ENCODE data around the gene YRDC. TPM values are rescaled to one million over a fixed set of nuclear protein-coding genes. Genes with fewer than 3 reads are reported as not detected.

YRDC gene
- total RNA-seq, 1 experiment from 2014 or later, result 39.5 TPM

- DNase-seq (ENCODE audit: low spot score), result no peak
Measured at GRCh38 chr1:37765916-37766664, 41.9 kb downstream of the YRDC start.

GRCh38 chr1:37764888-37765441 lies 43.0 kb downstream of the YRDC start, which contains the start of gene EPHA10:
EPHA10 (minus strand) TSS chr1:37765120; CDS start chr1:37765066, 54 bp downstream.
- no peak for DNase-seq (ENCODE audit: low spot score)

- no peak for DNase-seq (ENCODE audit: low spot score)
Measured at GRCh38 chr1:37764414-37764825, 43.6 kb downstream of the YRDC start.

- no peak for DNase-seq (ENCODE audit: low spot score)
Measured at GRCh38 chr1:37763791-37764413, 44.1 kb downstream of the YRDC start.

- no peak for DNase-seq (ENCODE audit: low spot score)
Measured at GRCh38 chr1:37762516-37762915, 45.5 kb downstream of the YRDC start.

GRCh38 chr1:37761416-37762095 lies 46.5 kb downstream of the YRDC start:
- DNase-seq (ENCODE audit: low spot score), result no peak

- no peak for DNase-seq (ENCODE audit: low spot score)
Measured at GRCh38 chr1:37759451-37759850, 48.6 kb downstream of the YRDC start.

- DNase-seq (ENCODE audit: low spot score), result no peak
Measured at GRCh38 chr1:37755951-37756560, 52.0 kb downstream of the YRDC start.

GRCh38 chr1:37755290-37755689 lies 52.7 kb downstream of the YRDC start:
- peak; percentile 22 for DNase-seq (ENCODE audit: low spot score)

GRCh38 chr1:37753473-37754321 lies 54.3 kb downstream of the YRDC start:
- no peak for DNase-seq (ENCODE audit: low spot score)

Other genes starting within 250 kb of the YRDC start
- 31.7 and 39.7 TPM in 2 replicates for gene GNL2, start 212.3 kb downstream of the YRDC start, total RNA-seq (2014; rRNA removed; shearing (Covaris generic))
- 0.22 TPM in 1 of 2 replicates, not detected in the other for gene RSPO1, start 173.3 kb downstream of the YRDC start, total RNA-seq (2014; rRNA removed; shearing (Covaris generic))
- 16.0 and 22.5 TPM in 2 replicates for gene CDCA8, start 115.7 kb downstream of the YRDC start, total RNA-seq (2014; rRNA removed; shearing (Covaris generic))
- not detected in 2 replicates for gene EPHA10, start 43.1 kb downstream of the YRDC start, total RNA-seq (2014; rRNA removed; shearing (Covaris generic))
- 13.2 and 13.9 TPM in 2 replicates for gene MANEAL, start 14.4 kb downstream of the YRDC start, total RNA-seq (2014; rRNA removed; shearing (Covaris generic))
- 22.9 and 34.6 TPM in 2 replicates for gene C1orf122, start 418 bp downstream of the YRDC start, total RNA-seq (2014; rRNA removed; shearing (Covaris generic))
- gene MTF1, start 51.4 kb upstream of the YRDC start, total RNA-seq (2014; rRNA removed; shearing (Covaris generic)), result 0.69 and 3.2 TPM in 2 replicates
- gene INPP5B, start 138.8 kb upstream of the YRDC start, total RNA-seq (2014; rRNA removed; shearing (Covaris generic)), result 7.5 and 9.1 TPM in 2 replicates
- 77.4 and 117 TPM in 2 replicates for gene SF3A3, start 181.8 kb upstream of the YRDC start, total RNA-seq (2014; rRNA removed; shearing (Covaris generic))
- 14.8 and 23.1 TPM in 2 replicates for gene FHL3, start 197.3 kb upstream of the YRDC start, total RNA-seq (2014; rRNA removed; shearing (Covaris generic))
- gene UTP11, start 204.5 kb upstream of the YRDC start, total RNA-seq (2014; rRNA removed; shearing (Covaris generic)), result 69.8 and 102 TPM in 2 replicates
- gene POU3F1, start 238.6 kb upstream of the YRDC start, total RNA-seq (2014; rRNA removed; shearing (Covaris generic)), result 0.41 TPM in 1 of 2 replicates, not detected in the other